ENCODE measurements around the gene SH2D6. TPM values are rescaled to one million over a fixed set of nuclear protein-coding genes. Genes with fewer than 3 reads are reported as not detected.

Gene SH2D6
- polyA plus RNA-seq, 1 of the 3 experiments (the other 2 are of a cell fraction): 0.33 TPM

DNA sequence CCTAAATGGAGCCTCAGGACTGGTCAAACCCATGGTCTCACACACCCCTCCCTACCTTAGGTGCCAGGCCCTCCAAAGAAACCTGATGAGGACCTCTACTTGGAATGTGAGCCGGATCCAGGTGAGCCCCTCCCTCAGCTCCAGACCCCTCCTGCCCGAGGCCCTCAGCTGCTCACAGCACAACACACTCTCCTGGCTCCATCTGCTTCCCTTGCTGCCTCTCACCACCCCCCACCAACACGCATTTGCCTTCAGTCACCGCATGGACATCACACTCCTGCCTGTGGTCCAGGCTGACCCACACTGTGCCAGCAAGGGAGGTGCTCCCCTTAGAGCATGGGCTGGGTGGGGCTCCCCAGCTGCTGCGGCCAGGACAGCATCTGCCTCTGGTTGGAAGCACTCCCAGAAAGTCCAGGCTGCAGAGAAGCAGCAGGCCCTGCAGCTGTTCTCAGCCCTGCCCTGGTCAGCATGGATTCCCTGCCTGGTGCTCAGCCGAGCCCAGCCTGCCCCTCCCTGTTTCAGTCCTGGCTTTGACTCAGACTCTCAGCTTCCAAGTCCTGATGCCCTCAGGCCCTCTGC is 15.1 kb downstream of the SH2D6 start (continued):
- TF ChIP-seq, protein P1, sequence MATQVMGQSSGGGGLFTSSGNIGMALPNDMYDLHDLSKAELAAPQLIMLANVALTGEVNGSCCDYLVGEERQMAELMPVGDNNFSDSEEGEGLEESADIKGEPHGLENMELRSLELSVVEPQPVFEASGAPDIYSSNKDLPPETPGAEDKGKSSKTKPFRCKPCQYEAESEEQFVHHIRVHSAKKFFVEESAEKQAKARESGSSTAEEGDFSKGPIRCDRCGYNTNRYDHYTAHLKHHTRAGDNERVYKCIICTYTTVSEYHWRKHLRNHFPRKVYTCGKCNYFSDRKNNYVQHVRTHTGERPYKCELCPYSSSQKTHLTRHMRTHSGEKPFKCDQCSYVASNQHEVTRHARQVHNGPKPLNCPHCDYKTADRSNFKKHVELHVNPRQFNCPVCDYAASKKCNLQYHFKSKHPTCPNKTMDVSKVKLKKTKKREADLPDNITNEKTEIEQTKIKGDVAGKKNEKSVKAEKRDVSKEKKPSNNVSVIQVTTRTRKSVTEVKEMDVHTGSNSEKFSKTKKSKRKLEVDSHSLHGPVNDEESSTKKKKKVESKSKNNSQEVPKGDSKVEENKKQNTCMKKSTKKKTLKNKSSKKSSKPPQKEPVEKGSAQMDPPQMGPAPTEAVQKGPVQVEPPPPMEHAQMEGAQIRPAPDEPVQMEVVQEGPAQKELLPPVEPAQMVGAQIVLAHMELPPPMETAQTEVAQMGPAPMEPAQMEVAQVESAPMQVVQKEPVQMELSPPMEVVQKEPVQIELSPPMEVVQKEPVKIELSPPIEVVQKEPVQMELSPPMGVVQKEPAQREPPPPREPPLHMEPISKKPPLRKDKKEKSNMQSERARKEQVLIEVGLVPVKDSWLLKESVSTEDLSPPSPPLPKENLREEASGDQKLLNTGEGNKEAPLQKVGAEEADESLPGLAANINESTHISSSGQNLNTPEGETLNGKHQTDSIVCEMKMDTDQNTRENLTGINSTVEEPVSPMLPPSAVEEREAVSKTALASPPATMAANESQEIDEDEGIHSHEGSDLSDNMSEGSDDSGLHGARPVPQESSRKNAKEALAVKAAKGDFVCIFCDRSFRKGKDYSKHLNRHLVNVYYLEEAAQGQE (IDR thresholded peaks at IDR 0.05; ENCODE audit: low read depth, low read length): 0 out of 2 replicates have a peak, but pooled peaks have one; percentile 12
- no peak; the same call in 1 of the 2 replicates for TF ChIP-seq FOXJ3 (CRISPR knock-in tag; IDR thresholded peaks at IDR 0.05)
- no peak for TF ChIP-seq FOXM1 (IDR thresholded peaks at IDR 0.05; ENCODE audit: low read depth)
- TF ChIP-seq RXRA (IDR thresholded peaks at IDR 0.05; ENCODE audit: borderline replicate concordance, low read depth): no peak
- no peak for TF ChIP-seq USF1 (IDR thresholded peaks at IDR 0.05; ENCODE audit: borderline replicate concordance, low read depth)
- no peak for TF ChIP-seq SIN3A (IDR thresholded peaks at IDR 0.05; ENCODE audit: borderline replicate concordance, low read depth, low read length)
- no peak for TF ChIP-seq TEAD4 (IDR thresholded peaks at IDR 0.05; ENCODE audit: borderline replicate concordance, insufficient read depth)
- no peak for TF ChIP-seq IRF3 (IDR thresholded peaks at IDR 0.05; ENCODE audit: low read depth, low read length)

- peak overlapping the region in 1 of 2 experiments; percentile 95; a peak in 2 of 4 replicates for H3K27ac ChIP-seq (ENCODE audit: low read depth in 2 of 2, low read length in 1 of 2)
- POLR2A ChIA-PET: interaction anchor here (0.6 to 3.9 kb wide), 8 partner anchors 16 to 368 kb away, joined by 3 to 85 read pairs (median 6); partner anchors contain the start of genes MAT2A and SH2D6
- peaks cover 14 to 85% of the 10 kb centered on the region in 2 experiments; a peak in 3 of 4 replicates for H3K4me1 ChIP-seq (ENCODE audit: control insufficient read depth in 1 of 2, insufficient read depth in 2 of 2, low read depth in 1 of 2, low read length in 1 of 2)
- no peak for DNase-seq
- H3K36me3 ChIP-seq (replicated peaks in 1 of 2; ENCODE audit: control insufficient read depth in 1 of 2, insufficient read depth in 2 of 2, low read length in 1 of 2): no peaks in the 10 kb centered on the region
- no peaks in the 10 kb centered on the region for H3K27me3 ChIP-seq (ENCODE audit: insufficient read depth)
- no peak overlapping the region for H3K4me3 ChIP-seq (ENCODE audit: low read depth in 2 of 2, low read length in 1 of 2)
- no peak overlapping the region for H2AFZ ChIP-seq (ENCODE audit: low read depth)
- no peaks in the 10 kb centered on the region for H4K20me1 ChIP-seq (ENCODE audit: insufficient read depth)
- no peaks in the 10 kb centered on the region for H3K9me2 ChIP-seq
- no peak overlapping the region for H3K4me2 ChIP-seq
- 98% methylated on average over 8 of the region's 8 CpGs for WGBS (ENCODE audit: low lambda C conversion rate)
- CTCF ChIA-PET: interaction anchor here (1.0 to 6.9 kb wide), 6 partner anchors 13 to 117 kb away, joined by 5 to 61 read pairs (median 8); partner anchors contain the start of gene MAT2A
- H3F3A ChIP-seq (replicated peaks; ENCODE audit: insufficient read depth): peaks cover 6% of the 10 kb centered on the region
- H3K9ac ChIP-seq: no peak overlapping the region
- no peaks in the 10 kb centered on the region for H3K79me2 ChIP-seq (ENCODE audit: insufficient read depth)
- no peaks in the 10 kb centered on the region for H3K9me3 ChIP-seq
- no peak for TF ChIP-seq USF2 (IDR thresholded peaks at IDR 0.05; ENCODE audit: borderline replicate concordance, low read depth, low read length)
- no peak for TF ChIP-seq CHD2 (IDR thresholded peaks at IDR 0.05; ENCODE audit: low read length, partially characterized antibody)
- no peak for TF ChIP-seq EZH2phosphoT487 (IDR thresholded peaks at IDR 0.05; ENCODE audit: borderline replicate concordance, low read depth)
- TF ChIP-seq FOXM1 (IDR thresholded peaks at IDR 0.05; ENCODE audit: low read depth): no peak
- TF ChIP-seq, protein P2, sequence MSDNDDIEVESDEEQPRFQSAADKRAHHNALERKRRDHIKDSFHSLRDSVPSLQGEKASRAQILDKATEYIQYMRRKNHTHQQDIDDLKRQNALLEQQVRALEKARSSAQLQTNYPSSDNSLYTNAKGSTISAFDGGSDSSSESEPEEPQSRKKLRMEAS (IDR thresholded peaks at IDR 0.05; ENCODE audit: low read depth): no peak
- no peak for TF ChIP-seq USF1 (IDR thresholded peaks at IDR 0.05; ENCODE audit: borderline replicate concordance, low read depth)
- no peak for TF ChIP-seq GATA2 (CRISPR knock-in tag; IDR thresholded peaks at IDR 0.05)
- no peak for TF ChIP-seq TEAD4 (IDR thresholded peaks at IDR 0.05; ENCODE audit: borderline replicate concordance, insufficient read depth)
- no peak for TF ChIP-seq FOSL2 (IDR thresholded peaks at IDR 0.05; ENCODE audit: borderline replicate concordance, low read depth)
- TF ChIP-seq, protein P1 (IDR thresholded peaks at IDR 0.05; ENCODE audit: low read depth, low read length): no peak
- TF ChIP-seq RXRA (IDR thresholded peaks at IDR 0.05; ENCODE audit: borderline replicate concordance, low read depth): no peak
- no peak for TF ChIP-seq EP300 (IDR thresholded peaks at IDR 0.05; ENCODE audit: borderline replicate concordance in 1 of 2, low read depth in 1 of 2, low read length in 1 of 2)
- no peak for TF ChIP-seq RAD21 (IDR thresholded peaks at IDR 0.05; ENCODE audit: low read length)
Observed at GRCh38 chr2:85434696-85435095, 16.2 kb downstream of the SH2D6 start.

Measured in SK-N-SH (cell line).